H1 (cell line): Measurements from ENCODE around the gene SDSL. TPM values are rescaled to one million over a fixed set of nuclear protein-coding genes. Genes with fewer than 3 reads are reported as not detected.
A peak's percentile ranks its signal among the peaks of the same experiment; 100 is the strongest.

Source experiments
- CREB1 ChIP-seq: IDR thresholded peaks from 2 replicates; pipeline ENCODE4 v1.6.1; 2012; ENCODE audit warnings: inconsistent platforms
- CTBP2 ChIP-seq: IDR thresholded peaks from 2 replicates; pipeline ENCODE4 v1.7.0; 2011; ENCODE audit warnings: borderline replicate concordance, mild to moderate bottlenecking, moderate library complexity, mixed read lengths, low read length; ENCODE audit not compliant: insufficient read depth, insufficient read length
- POLR2AphosphoS5 ChIP-seq: IDR thresholded peaks from 2 replicates; pipeline ENCODE4 v1.6.1; 2011; ENCODE audit warnings: low read depth, low read length
- RAD21 ChIP-seq, 2 experiments: IDR thresholded peaks in 1 of 2; conservative IDR thresholded peaks in 1 of 2; 2 replicates each; pipeline ENCODE4 v1.6.1; 2011; ENCODE audit warnings: low read depth in 2 of 2, low read length in 2 of 2, improper control_type of control experiment in 1 of 2, inconsistent platforms in 1 of 2, mild to moderate bottlenecking in 1 of 2, moderate library complexity in 1 of 2
- RNF2 ChIP-seq: fragments of 200-900, 300-1000 bp; sonication (generic); IDR thresholded peaks from 2 replicates; pipeline ENCODE4 v1.7.1; 2016; ENCODE audit warnings: borderline replicate concordance, low read depth, mild to moderate bottlenecking, antibody characterized with exemption, low read length; ENCODE audit not compliant: poor library complexity, severe bottlenecking; ENCODE audit errors: missing control alignments
- RXRA ChIP-seq: IDR thresholded peaks from 2 replicates; pipeline ENCODE4 v1.6.1; 2011; ENCODE audit warnings: low read depth, mild to moderate bottlenecking, low read length, moderate library complexity; ENCODE audit not compliant: insufficient read depth
- polyA plus RNA-seq, 7 experiments: library from polyadenylated mRNA; depleted of rRNA in 3 of 7; stranded (reverse) in 5 of 7; unstranded in 2 of 7; fragments of >200 nt in 5 of 7; fragments of 200-250 nt in 2 of 7; gene quantifications; 1 replicate in 5 of 7; 2 replicates in 1 of 7; 4 replicates in 1 of 7; pipeline versions ENCODE4 v1.2.1 to v1.2.3, GENCODE V29; 2011 to 2013; ENCODE audit warnings: missing spikeins in 2 of 7, mixed read lengths in 2 of 7
- total RNA-seq: library from RNA; stranded (reverse); fragmentation: NEBNext Ultra II Directional; extraction: Animal tissue kit (Norgen Biotek cat#: 25700); gene quantifications from 2 replicates; pipeline ENCODE4 v1.2.1, GENCODE V29; 2021
- TF ChIP-seq, protein P1 (sequence below): fragments of 300-600 bp; sonication (generic); IDR thresholded peaks from 2 replicates; pipeline ENCODE4 v1.7.1; 2012; ENCODE audit warnings: low read length, moderate library complexity, mild to moderate bottlenecking, inconsistent platforms; ENCODE audit not compliant: insufficient replicate concordance
- TF ChIP-seq, protein P2 (sequence below): IDR thresholded peaks from 2 replicates; pipeline ENCODE4 v1.6.1; 2012; ENCODE audit warnings: inconsistent platforms
- TF ChIP-seq, protein P3 (sequence below): IDR thresholded peaks from 2 replicates; pipeline ENCODE4 v1.6.1; 2012; ENCODE audit warnings: inconsistent platforms

SDSL gene
- total and polyA plus RNA-seq, 2 of the 8 experiments (the other 6 are each of a cell fraction or from before 2014, with no cell fraction given), result 0.69 to 1.3 TPM

DNA sequence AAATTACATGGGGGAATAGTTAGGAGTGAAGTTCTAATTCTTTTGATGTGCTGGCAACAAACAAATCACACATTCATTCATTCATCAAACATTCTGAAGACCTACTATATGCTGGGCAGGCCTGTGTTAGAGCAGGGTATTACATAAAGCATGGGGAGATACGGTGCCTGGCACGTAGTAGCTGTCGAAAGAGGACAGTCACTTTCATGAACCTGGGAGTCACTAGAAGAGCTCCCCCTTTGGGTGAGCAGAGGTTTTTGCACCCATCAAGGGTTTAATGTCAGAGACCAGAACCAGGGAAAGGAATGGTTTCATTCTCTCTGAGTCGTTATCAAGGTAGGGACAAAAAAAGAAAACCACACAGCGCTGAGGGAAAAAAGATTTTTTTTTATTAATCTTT is 39.5 kb downstream of the SDSL start (continued):
- TF ChIP-seq, protein P1, sequence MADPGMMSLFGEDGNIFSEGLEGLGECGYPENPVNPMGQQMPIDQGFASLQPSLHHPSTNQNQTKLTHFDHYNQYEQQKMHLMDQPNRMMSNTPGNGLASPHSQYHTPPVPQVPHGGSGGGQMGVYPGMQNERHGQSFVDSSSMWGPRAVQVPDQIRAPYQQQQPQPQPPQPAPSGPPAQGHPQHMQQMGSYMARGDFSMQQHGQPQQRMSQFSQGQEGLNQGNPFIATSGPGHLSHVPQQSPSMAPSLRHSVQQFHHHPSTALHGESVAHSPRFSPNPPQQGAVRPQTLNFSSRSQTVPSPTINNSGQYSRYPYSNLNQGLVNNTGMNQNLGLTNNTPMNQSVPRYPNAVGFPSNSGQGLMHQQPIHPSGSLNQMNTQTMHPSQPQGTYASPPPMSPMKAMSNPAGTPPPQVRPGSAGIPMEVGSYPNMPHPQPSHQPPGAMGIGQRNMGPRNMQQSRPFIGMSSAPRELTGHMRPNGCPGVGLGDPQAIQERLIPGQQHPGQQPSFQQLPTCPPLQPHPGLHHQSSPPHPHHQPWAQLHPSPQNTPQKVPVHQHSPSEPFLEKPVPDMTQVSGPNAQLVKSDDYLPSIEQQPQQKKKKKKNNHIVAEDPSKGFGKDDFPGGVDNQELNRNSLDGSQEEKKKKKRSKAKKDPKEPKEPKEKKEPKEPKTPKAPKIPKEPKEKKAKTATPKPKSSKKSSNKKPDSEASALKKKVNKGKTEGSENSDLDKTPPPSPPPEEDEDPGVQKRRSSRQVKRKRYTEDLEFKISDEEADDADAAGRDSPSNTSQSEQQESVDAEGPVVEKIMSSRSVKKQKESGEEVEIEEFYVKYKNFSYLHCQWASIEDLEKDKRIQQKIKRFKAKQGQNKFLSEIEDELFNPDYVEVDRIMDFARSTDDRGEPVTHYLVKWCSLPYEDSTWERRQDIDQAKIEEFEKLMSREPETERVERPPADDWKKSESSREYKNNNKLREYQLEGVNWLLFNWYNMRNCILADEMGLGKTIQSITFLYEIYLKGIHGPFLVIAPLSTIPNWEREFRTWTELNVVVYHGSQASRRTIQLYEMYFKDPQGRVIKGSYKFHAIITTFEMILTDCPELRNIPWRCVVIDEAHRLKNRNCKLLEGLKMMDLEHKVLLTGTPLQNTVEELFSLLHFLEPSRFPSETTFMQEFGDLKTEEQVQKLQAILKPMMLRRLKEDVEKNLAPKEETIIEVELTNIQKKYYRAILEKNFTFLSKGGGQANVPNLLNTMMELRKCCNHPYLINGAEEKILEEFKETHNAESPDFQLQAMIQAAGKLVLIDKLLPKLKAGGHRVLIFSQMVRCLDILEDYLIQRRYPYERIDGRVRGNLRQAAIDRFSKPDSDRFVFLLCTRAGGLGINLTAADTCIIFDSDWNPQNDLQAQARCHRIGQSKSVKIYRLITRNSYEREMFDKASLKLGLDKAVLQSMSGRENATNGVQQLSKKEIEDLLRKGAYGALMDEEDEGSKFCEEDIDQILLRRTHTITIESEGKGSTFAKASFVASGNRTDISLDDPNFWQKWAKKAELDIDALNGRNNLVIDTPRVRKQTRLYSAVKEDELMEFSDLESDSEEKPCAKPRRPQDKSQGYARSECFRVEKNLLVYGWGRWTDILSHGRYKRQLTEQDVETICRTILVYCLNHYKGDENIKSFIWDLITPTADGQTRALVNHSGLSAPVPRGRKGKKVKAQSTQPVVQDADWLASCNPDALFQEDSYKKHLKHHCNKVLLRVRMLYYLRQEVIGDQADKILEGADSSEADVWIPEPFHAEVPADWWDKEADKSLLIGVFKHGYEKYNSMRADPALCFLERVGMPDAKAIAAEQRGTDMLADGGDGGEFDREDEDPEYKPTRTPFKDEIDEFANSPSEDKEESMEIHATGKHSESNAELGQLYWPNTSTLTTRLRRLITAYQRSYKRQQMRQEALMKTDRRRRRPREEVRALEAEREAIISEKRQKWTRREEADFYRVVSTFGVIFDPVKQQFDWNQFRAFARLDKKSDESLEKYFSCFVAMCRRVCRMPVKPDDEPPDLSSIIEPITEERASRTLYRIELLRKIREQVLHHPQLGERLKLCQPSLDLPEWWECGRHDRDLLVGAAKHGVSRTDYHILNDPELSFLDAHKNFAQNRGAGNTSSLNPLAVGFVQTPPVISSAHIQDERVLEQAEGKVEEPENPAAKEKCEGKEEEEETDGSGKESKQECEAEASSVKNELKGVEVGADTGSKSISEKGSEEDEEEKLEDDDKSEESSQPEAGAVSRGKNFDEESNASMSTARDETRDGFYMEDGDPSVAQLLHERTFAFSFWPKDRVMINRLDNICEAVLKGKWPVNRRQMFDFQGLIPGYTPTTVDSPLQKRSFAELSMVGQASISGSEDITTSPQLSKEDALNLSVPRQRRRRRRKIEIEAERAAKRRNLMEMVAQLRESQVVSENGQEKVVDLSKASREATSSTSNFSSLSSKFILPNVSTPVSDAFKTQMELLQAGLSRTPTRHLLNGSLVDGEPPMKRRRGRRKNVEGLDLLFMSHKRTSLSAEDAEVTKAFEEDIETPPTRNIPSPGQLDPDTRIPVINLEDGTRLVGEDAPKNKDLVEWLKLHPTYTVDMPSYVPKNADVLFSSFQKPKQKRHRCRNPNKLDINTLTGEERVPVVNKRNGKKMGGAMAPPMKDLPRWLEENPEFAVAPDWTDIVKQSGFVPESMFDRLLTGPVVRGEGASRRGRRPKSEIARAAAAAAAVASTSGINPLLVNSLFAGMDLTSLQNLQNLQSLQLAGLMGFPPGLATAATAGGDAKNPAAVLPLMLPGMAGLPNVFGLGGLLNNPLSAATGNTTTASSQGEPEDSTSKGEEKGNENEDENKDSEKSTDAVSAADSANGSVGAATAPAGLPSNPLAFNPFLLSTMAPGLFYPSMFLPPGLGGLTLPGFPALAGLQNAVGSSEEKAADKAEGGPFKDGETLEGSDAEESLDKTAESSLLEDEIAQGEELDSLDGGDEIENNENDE, result no peak
- TF ChIP-seq RAD21 (IDR thresholded peaks at IDR 0.05 in 1 of 2, conservative IDR thresholded peaks at IDR 0.05 in 1 of 2; ENCODE audit: low read depth in 2 of 2, low read length in 2 of 2) (peak; percentile 40 to 58), CTBP2 (no peak), RXRA (no peak), RNF2 (no peak), POLR2AphosphoS5 (no peak), CREB1 (peak; percentile 32; the same call in 1 of the 2 replicates)
- TF ChIP-seq, protein P2, sequence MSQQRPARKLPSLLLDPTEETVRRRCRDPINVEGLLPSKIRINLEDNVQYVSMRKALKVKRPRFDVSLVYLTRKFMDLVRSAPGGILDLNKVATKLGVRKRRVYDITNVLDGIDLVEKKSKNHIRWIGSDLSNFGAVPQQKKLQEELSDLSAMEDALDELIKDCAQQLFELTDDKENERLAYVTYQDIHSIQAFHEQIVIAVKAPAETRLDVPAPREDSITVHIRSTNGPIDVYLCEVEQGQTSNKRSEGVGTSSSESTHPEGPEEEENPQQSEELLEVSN, result 0 out of 2 replicates have a peak, but pooled peaks have one; percentile 2
- TF ChIP-seq, protein P3, sequence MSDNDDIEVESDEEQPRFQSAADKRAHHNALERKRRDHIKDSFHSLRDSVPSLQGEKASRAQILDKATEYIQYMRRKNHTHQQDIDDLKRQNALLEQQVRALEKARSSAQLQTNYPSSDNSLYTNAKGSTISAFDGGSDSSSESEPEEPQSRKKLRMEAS, result no peak
